GM12878 (cell line): Measurements from ENCODE around the gene AGTRAP. TPM values are rescaled to one million over a fixed set of nuclear protein-coding genes. Genes with fewer than 3 reads are reported as not detected.

ENCODE experiments used
- ATAC-seq: fragments of 200-7000 bp; cut with Tn5 transposase; 3 replicates; pipeline ENCODE4 v1.9.1; 2020; ENCODE audit warnings: mild to moderate bottlenecking, moderate library complexity
- BruUV-seq: library from RNA; stranded (reverse); fragments of 400-500 nt; replicated peaks from 2 replicates; lab custom pipeline; 2021; lab: Mats Ljungman, UMichigan
- CTCF ChIA-PET: fragments of 300-600 bp; sonication (Branson Sonifier 250); formaldehyde crosslinking; extraction: SDS; loops from one replicate; lab custom pipeline; 2021; ENCODE audit warnings: inconsistent platforms; lab: Yijun Ruan, JAX
- POLR2A ChIA-PET: fragments of 350-600 bp; formaldehyde crosslinking; extraction: SDS; loops from one replicate; lab custom pipeline; 2021; ENCODE audit warnings: inconsistent platforms; lab: Charles Lee
- RAD21 ChIA-PET: fragments of 300-600 bp; sonication (Branson Sonifier 250); formaldehyde crosslinking; loops from one replicate; lab custom pipeline; 2023; ENCODE audit warnings: antibody characterized with exemption; ENCODE audit not compliant: unreplicated experiment; lab: Charles Lee
- SMC1A ChIA-PET: fragments of 300-600 bp; sonication (Branson Sonifier 250); formaldehyde crosslinking; loops from one replicate; lab custom pipeline; 2023; ENCODE audit not compliant: unreplicated experiment, uncharacterized antibody; lab: Charles Lee
- DNase-seq: peaks from one replicate; pipeline ENCODE4 v3.0.0-alpha.2; 2011; ENCODE audit warnings: low read depth, low spot score
- FAIRE-seq: peaks from 3 replicates; lab custom pipeline; 2011; peaks lifted over from hg19 to GRCh38; lab: Jason Lieb, UNC
- H2AFZ ChIP-seq: 2 replicates; pipeline ENCODE4 v1.6.0; 2011; ENCODE audit warnings: low read depth, low read length, control low read depth; ENCODE audit not compliant: control insufficient read depth
- H3K27ac ChIP-seq: 2 replicates; pipeline ENCODE4 v1.5.1; 2011; ENCODE audit warnings: control low read depth; ENCODE audit not compliant: control insufficient read depth, insufficient read depth
- H3K27me3 ChIP-seq, 2 experiments: replicated peaks in 1 of 2; 2 replicates each; pipeline versions ENCODE4 v1.6.0 to v1.6.1; 2011; ENCODE audit warnings: low read length in 1 of 2; ENCODE audit not compliant: control insufficient read depth in 2 of 2, insufficient read depth in 2 of 2
- H3K36me3 ChIP-seq, 2 experiments: 2 replicates each; pipeline ENCODE4 v1.5.1; 2011; ENCODE audit warnings: low read length in 1 of 2; ENCODE audit not compliant: control insufficient read depth in 2 of 2, insufficient read depth in 2 of 2
- H3K4me1 ChIP-seq: 2 replicates; pipeline ENCODE4 v1.6.1; 2011; ENCODE audit warnings: mild to moderate bottlenecking, low read length, moderate library complexity, mixed read lengths; ENCODE audit not compliant: control insufficient read depth, insufficient read depth
- H3K4me2 ChIP-seq: 2 replicates; pipeline ENCODE4 v1.6.0; 2011; ENCODE audit warnings: control low read depth; ENCODE audit not compliant: control insufficient read depth, insufficient read depth
- H3K4me3 ChIP-seq: fragments of 200-600 bp; sonication (generic); 2 replicates; pipeline ENCODE4 v1.5.1; 2016
- H3K79me2 ChIP-seq: 2 replicates; pipeline ENCODE4 v1.6.0; 2011; ENCODE audit warnings: low read length; ENCODE audit not compliant: control insufficient read depth, insufficient read depth
- H3K9ac ChIP-seq: 2 replicates; pipeline ENCODE4 v1.8.0; 2011; ENCODE audit warnings: low read length, control low read depth, mixed read lengths; ENCODE audit not compliant: control insufficient read depth, insufficient read depth
- H3K9me3 ChIP-seq: replicated peaks from 3 replicates; pipeline ENCODE4 v1.5.1; 2011; ENCODE audit warnings: mild to moderate bottlenecking, low read length; ENCODE audit not compliant: control insufficient read depth, insufficient read depth
- H4K20me1 ChIP-seq: 2 replicates; pipeline ENCODE4 v1.6.0; 2011; ENCODE audit not compliant: control insufficient read depth, insufficient read depth
- ATF2 ChIP-seq: IDR thresholded peaks from 2 replicates; pipeline ENCODE4 v1.6.1; 2012; ENCODE audit warnings: low read length, inconsistent platforms
- ATF7 ChIP-seq: fragments of 450-650 bp; IDR thresholded peaks from 2 replicates; pipeline ENCODE4 v1.6.1; 2016; ENCODE audit warnings: low read depth, mild to moderate bottlenecking
- BACH1 ChIP-seq: fragments of 450-650 bp; IDR thresholded peaks from 2 replicates; pipeline ENCODE4 v1.6.1; 2017; ENCODE audit warnings: mild to moderate bottlenecking, borderline replicate concordance
- CHD4 ChIP-seq: fragments of 200-600 bp; sonication (generic); IDR thresholded peaks from 2 replicates; pipeline ENCODE4 v1.6.1; 2016; ENCODE audit warnings: mild to moderate bottlenecking
- CREM ChIP-seq: IDR thresholded peaks from 2 replicates; pipeline ENCODE4 v1.6.1; 2014; ENCODE audit warnings: antibody characterized with exemption, low read depth
- HDAC6 ChIP-seq: fragments of 200-600 bp; sonication (generic); IDR thresholded peaks from one replicate; pipeline ENCODE4 v1.8.0; 2017; ENCODE audit warnings: antibody characterized with exemption; ENCODE audit not compliant: unreplicated experiment
- IRF4 ChIP-seq: IDR thresholded peaks from 2 replicates; pipeline ENCODE4 v1.6.1; 2011; ENCODE audit warnings: low read depth, low read length
- KAT2A ChIP-seq: conservative IDR thresholded peaks from 2 replicates; pipeline ENCODE4 v1.6.1; 2011; ENCODE audit warnings: low read depth, low read length; ENCODE audit not compliant: control insufficient read depth
- KDM1A ChIP-seq: fragments of 200-600 bp; sonication (generic); IDR thresholded peaks from 2 replicates; pipeline ENCODE4 v1.6.1; 2016; ENCODE audit warnings: borderline replicate concordance
- MTA2 ChIP-seq: fragments of 450-650 bp; IDR thresholded peaks from 2 replicates; pipeline ENCODE4 v1.6.1; 2016; ENCODE audit warnings: low read depth, mild to moderate bottlenecking, moderate library complexity
- NFIC ChIP-seq: IDR thresholded peaks from 2 replicates; pipeline ENCODE4 v1.6.1; 2012; ENCODE audit warnings: low read depth, mild to moderate bottlenecking, inconsistent platforms, low read length, moderate library complexity
- NFYA ChIP-seq: IDR thresholded peaks from 2 replicates; pipeline ENCODE4 v1.6.1; 2011; ENCODE audit warnings: low read depth, mild to moderate bottlenecking, low read length, improper control_type of control experiment, borderline replicate concordance
- NR2C1 ChIP-seq: fragments of 450-650 bp; IDR thresholded peaks from 2 replicates; pipeline ENCODE4 v1.6.1; 2017; ENCODE audit warnings: antibody characterized with exemption, mild to moderate bottlenecking, moderate library complexity
- NR2C2 ChIP-seq: IDR thresholded peaks from 2 replicates; pipeline ENCODE4 v1.6.1; 2011; ENCODE audit warnings: borderline replicate concordance, low read depth; ENCODE audit not compliant: control insufficient read depth, insufficient read length
- PAX8 ChIP-seq: fragments of 450-650 bp; IDR thresholded peaks from 2 replicates; pipeline ENCODE4 v1.6.1; 2017; ENCODE audit warnings: mild to moderate bottlenecking, moderate library complexity
- POU2F2 ChIP-seq: IDR thresholded peaks from 3 replicates; pipeline ENCODE4 v1.6.1; 2011; ENCODE audit warnings: low read depth, mild to moderate bottlenecking, low read length, borderline replicate concordance
- SIN3A ChIP-seq: IDR thresholded peaks from 2 replicates; pipeline ENCODE4 v1.6.1; 2012; ENCODE audit warnings: low read depth, low read length, improper control_type of control experiment
- SREBF2 ChIP-seq: IDR thresholded peaks from 2 replicates; pipeline ENCODE4 v1.6.1; 2012; ENCODE audit warnings: mild to moderate bottlenecking, low read length
- WRNIP1 ChIP-seq: IDR thresholded peaks from 2 replicates; pipeline ENCODE4 v1.6.1; 2011; ENCODE audit warnings: low read depth, low read length, improper control_type of control experiment, borderline replicate concordance
- WGBS: methylation state at CpG from one replicate; pipeline ENCODE4 v1.1.6; 2016; ENCODE audit warnings: low lambda C conversion rate; ENCODE audit not compliant: insufficient replicate concordance, insufficient coverage; ENCODE audit errors: missing lambda C conversion rate; 5-methylcytosine and 5-hydroxymethylcytosine counted together
- in situ Hi-C: fragments of 300-500 bp; cut with MboI; formaldehyde crosslinking; loops from 9 replicates; pipeline ENCODE4 v1.14.3; 2018; ENCODE audit warnings: mixed read lengths
- intact Hi-C: fragments of 100-400 bp; cut with micrococcal nuclease; formaldehyde crosslinking; loops from one replicate; pipeline ENCODE4 v1.14.2; 2022; ENCODE audit not compliant: unreplicated experiment
- polyA plus RNA-seq, 11 experiments: library from polyadenylated mRNA; depleted of rRNA in 4 of 11; unstranded in 6 of 11; stranded (reverse) in 5 of 11; fragments of >200 nt; fragmentation: Nextera tagmentation in 4 of 11; fragmentation: Illumina TruSeq in 1 of 11; extraction: Ambion mirVana in 4 of 11; extraction: Trizol in 1 of 11; gene quantifications; 1 replicate in 1 of 11; 2 replicates in 10 of 11; pipeline versions ENCODE4 v1.2.1 to v1.2.3, GENCODE V29; 2011 to 2016; ENCODE audit warnings: inconsistent platforms in 2 of 11, missing spikeins in 2 of 11, low read depth in 1 of 11
- total RNA-seq, 4 experiments: library from RNA; depleted of rRNA in 3 of 4; stranded (reverse); fragments of >200 nt in 3 of 4; fragmentation: Illumina TruSeq in 1 of 4; extraction: Trizol in 1 of 4; gene quantifications; 2 replicates each; pipeline versions ENCODE4 v1.2.1 to v1.2.3, GENCODE V29; 2013 to 2021

AGTRAP gene
- total and polyA plus RNA-seq, 10 of the 15 experiments (the other 5 are each of a cell fraction or from before 2014, with no cell fraction given) = 3.0 to 17.4 (median 10.2) TPM

DNA sequence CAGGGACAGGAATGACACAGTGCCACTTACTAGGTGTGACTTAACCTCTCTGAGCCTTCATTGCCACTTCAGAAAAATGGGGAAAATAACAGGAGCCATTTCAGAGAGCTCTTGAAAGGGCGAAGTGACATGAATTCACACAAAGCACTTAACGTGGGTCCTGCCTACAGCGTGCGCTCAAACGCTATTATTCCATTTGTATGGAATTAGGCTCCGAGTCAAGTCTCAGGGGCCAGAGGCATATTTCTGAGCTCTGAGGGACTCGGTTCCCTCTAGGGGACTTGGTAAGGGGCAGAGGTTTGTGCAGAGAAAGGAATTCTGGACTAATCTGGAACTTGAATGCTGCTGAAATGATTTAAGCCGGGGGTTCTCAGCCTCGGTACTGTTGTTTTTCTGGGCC lies 30.3 kb upstream of the AGTRAP start:
- ChIA-PET SMC1A (no interaction called here), CTCF (interaction anchor here (1.0 to 1.4 kb wide), 2 partner anchors 16 to 42 kb away, joined by 3 read pairs; partner anchors contain the start of gene FBXO6), POLR2A (no interaction called here), RAD21 (no interaction called here)
- no TSS peak for BruUV-seq
- DNase-seq = no peak
- Histone ChIP-seq H3K4me2 (no peak overlapping the region), H3K9ac (no peak overlapping the region), H3K27me3 (peaks cover 2 to 7% of the 10 kb centered on the region in 2 experiments), H3K79me2 (no peaks in the 10 kb centered on the region), H2AFZ (no peak overlapping the region), H3K4me1 (no peaks in the 10 kb centered on the region; the same call in 1 of the 2 replicates), H3K36me3 (no peaks in the 10 kb centered on the region), H4K20me1 (no peaks in the 10 kb centered on the region), H3K9me3 (no peaks in the 10 kb centered on the region), H3K27ac (no peak overlapping the region), H3K4me3 (no peak overlapping the region)
- intact Hi-C loops = no loop called here
- FAIRE-seq = no peak
- 42% methylated on average over 9 of the region's 9 CpGs for WGBS
- in situ Hi-C loops = no loop called here
- ATAC-seq = no peak
- TF ChIP-seq WRNIP1 (no peak), IRF4 (no peak), CREM (no peak), NFIC (no peak), CHD4 (no peak)

- Histone ChIP-seq H3K27ac (no peak overlapping the region), H3K27me3 (peaks cover 2 to 7% of the 10 kb centered on the region in 2 experiments), H3K9ac (no peak overlapping the region), H3K79me2 (no peaks in the 10 kb centered on the region), H3K4me2 (no peak overlapping the region), H3K4me1 (no peaks in the 10 kb centered on the region; the same call in 1 of the 2 replicates), H3K9me3 (no peaks in the 10 kb centered on the region), H3K36me3 (no peaks in the 10 kb centered on the region), H4K20me1 (no peaks in the 10 kb centered on the region), H3K4me3 (no peak overlapping the region), H2AFZ (no peak overlapping the region)
- intact Hi-C loops = no loop called here
- FAIRE-seq = no peak
- SMC1A ChIA-PET = no interaction called here
- no peak for DNase-seq
- RAD21 ChIA-PET = interaction anchor here (3.9 kb wide), 1 partner anchor 55 kb away, joined by 17 read pairs; no protein-coding TSS in a partner anchor
- BruUV-seq = no TSS peak
- in situ Hi-C loops = no loop called here
- ATAC-seq = no peak
- POLR2A ChIA-PET = interaction anchor here (1.3 kb wide), 1 partner anchor 51 kb away, joined by 3 read pairs; no protein-coding TSS in a partner anchor
- WGBS = 41% methylated on average over 12 of the region's 14 CpGs
- CTCF ChIA-PET = interaction anchor here (1.4 kb wide), 1 partner anchor 16 kb away, joined by 3 read pairs; no protein-coding TSS in a partner anchor
- no peak for TF ChIP-seq SREBF2
- TF ChIP-seq NFYA = no peak
- no peak for TF ChIP-seq HDAC6
- no peak for TF ChIP-seq ATF7
- TF ChIP-seq NR2C1 = no peak
- no peak for TF ChIP-seq ATF2
- TF ChIP-seq PAX8 = no peak
- no peak for TF ChIP-seq SIN3A
- TF ChIP-seq KDM1A = no peak
- TF ChIP-seq POU2F2 = no peak
- TF ChIP-seq MTA2 = no peak
- TF ChIP-seq NR2C2 = no peak
- no peak for TF ChIP-seq BACH1
- no peak for TF ChIP-seq KAT2A
Measured at GRCh38 chr1:11706292-11706691, 29.6 kb upstream of the AGTRAP start.
